Measurements from ENCODE around the gene PRKN.

DNA sequence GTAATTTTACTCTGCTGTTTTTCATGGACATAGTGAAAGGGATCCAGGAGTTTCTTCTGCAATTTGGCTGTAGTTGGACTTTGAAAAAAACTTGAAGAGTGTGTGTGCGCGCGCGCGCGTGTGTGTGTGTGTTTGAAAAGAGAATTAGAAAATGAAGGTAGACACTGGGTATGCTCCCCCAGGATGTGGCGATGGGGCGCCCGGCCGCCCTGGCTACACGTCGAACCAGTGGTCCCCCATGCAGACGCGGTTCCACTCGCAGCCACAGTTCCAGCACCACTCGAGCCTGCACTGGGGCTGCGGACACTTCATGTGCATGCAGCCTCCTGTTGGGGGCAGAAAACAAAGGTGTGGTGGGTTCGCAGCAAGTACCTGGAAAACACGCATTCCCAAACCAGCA, 1377.7 kb downstream of the PRKN start:
- TF ChIP-seq, protein P1, sequence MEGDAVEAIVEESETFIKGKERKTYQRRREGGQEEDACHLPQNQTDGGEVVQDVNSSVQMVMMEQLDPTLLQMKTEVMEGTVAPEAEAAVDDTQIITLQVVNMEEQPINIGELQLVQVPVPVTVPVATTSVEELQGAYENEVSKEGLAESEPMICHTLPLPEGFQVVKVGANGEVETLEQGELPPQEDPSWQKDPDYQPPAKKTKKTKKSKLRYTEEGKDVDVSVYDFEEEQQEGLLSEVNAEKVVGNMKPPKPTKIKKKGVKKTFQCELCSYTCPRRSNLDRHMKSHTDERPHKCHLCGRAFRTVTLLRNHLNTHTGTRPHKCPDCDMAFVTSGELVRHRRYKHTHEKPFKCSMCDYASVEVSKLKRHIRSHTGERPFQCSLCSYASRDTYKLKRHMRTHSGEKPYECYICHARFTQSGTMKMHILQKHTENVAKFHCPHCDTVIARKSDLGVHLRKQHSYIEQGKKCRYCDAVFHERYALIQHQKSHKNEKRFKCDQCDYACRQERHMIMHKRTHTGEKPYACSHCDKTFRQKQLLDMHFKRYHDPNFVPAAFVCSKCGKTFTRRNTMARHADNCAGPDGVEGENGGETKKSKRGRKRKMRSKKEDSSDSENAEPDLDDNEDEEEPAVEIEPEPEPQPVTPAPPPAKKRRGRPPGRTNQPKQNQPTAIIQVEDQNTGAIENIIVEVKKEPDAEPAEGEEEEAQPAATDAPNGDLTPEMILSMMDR (conservative IDR thresholded peaks at IDR 0.05), result no peak
- no peak for TF ChIP-seq ZFX (IDR thresholded peaks at IDR 0.05)

Data from C4-2B (cell line).